ENCODE results near the gene KCNMB3.

DNA sequence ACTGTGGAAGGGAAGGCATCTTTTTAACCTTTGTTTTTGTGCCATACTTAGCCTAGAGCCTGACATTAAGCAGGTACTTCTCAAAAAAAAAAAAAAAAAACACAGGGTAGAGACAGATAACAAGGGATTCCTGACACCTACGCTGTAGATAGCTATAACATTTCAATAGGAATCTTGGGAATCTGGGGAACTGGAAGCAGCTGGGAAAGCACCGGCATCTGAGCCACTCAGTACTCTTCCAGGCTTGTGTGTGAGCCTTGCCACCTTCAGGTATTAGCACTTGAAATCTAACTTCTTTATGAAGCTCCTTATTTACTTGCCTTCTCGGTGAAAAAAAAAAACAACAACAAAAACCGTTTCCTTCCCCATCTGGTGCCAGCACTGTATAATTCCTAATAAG lies 56.0 kb downstream of the KCNMB3 start:
- TF ChIP-seq SIN3A (IDR thresholded peaks at IDR 0.05; ENCODE audit: borderline replicate concordance, insufficient read depth, low read length) (no peak), POLR2AphosphoS5 (IDR thresholded peaks at IDR 0.05; ENCODE audit: low read depth, low read length) (no peak)
- TF ChIP-seq, protein P1, sequence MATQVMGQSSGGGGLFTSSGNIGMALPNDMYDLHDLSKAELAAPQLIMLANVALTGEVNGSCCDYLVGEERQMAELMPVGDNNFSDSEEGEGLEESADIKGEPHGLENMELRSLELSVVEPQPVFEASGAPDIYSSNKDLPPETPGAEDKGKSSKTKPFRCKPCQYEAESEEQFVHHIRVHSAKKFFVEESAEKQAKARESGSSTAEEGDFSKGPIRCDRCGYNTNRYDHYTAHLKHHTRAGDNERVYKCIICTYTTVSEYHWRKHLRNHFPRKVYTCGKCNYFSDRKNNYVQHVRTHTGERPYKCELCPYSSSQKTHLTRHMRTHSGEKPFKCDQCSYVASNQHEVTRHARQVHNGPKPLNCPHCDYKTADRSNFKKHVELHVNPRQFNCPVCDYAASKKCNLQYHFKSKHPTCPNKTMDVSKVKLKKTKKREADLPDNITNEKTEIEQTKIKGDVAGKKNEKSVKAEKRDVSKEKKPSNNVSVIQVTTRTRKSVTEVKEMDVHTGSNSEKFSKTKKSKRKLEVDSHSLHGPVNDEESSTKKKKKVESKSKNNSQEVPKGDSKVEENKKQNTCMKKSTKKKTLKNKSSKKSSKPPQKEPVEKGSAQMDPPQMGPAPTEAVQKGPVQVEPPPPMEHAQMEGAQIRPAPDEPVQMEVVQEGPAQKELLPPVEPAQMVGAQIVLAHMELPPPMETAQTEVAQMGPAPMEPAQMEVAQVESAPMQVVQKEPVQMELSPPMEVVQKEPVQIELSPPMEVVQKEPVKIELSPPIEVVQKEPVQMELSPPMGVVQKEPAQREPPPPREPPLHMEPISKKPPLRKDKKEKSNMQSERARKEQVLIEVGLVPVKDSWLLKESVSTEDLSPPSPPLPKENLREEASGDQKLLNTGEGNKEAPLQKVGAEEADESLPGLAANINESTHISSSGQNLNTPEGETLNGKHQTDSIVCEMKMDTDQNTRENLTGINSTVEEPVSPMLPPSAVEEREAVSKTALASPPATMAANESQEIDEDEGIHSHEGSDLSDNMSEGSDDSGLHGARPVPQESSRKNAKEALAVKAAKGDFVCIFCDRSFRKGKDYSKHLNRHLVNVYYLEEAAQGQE (IDR thresholded peaks at IDR 0.05; ENCODE audit: insufficient read depth in 1 of 2, low read depth in 2 of 2, low read length in 2 of 2): no peak

All from PFSK-1 (cell line).